Activated B cell treated with CpG ODN at 0.5 μM for 24 hours (primary cell): ENCODE measurements around the gene DCDC2. TPM values are rescaled to one million over a fixed set of nuclear protein-coding genes. Genes with fewer than 3 reads are reported as not detected.

Experiments used
- ATAC-seq: fragments of 200-7000 bp; cut with Tn5 transposase; one replicate; pipeline ENCODE4 v1.10.0; 2021; ENCODE audit warnings: low read depth, mild to moderate bottlenecking, moderate library complexity
- CTCF ChIA-PET: fragments of 350-600 bp; sonication (Branson Sonifier 250); formaldehyde crosslinking; loops from one replicate; lab custom pipeline; 2021; ENCODE audit warnings: antibody characterized with exemption; lab: Charles Lee
- POLR2A ChIA-PET: fragments of 350-600 bp; sonication (Branson Sonifier 250); formaldehyde crosslinking; loops from one replicate; lab custom pipeline; 2021; ENCODE audit warnings: antibody characterized with exemption; lab: Charles Lee
- DNase-seq: peaks from one replicate; pipeline ENCODE4 v3.0.0; 2022
- H3K27ac Mint-ChIP-seq: one replicate; pipeline ENCODE4 v1.8.0; 2020; ENCODE audit warnings: mixed read lengths
- H3K27me3 Mint-ChIP-seq: one replicate; pipeline ENCODE4 v1.8.0; 2021; ENCODE audit warnings: mixed read lengths
- H3K36me3 Mint-ChIP-seq: one replicate; pipeline ENCODE4 v1.8.0; 2021; ENCODE audit warnings: low read depth, mixed read lengths
- H3K4me1 Mint-ChIP-seq: one replicate; pipeline ENCODE4 v1.8.0; 2021; ENCODE audit warnings: mixed read lengths
- H3K4me3 Mint-ChIP-seq: one replicate; pipeline ENCODE4 v1.8.0; 2020; ENCODE audit warnings: mild to moderate bottlenecking, mixed read lengths
- H3K9me3 Mint-ChIP-seq: one replicate; pipeline ENCODE4 v1.8.0; 2020; ENCODE audit warnings: mixed read lengths
- CTCF ChIP-seq: fragments of 200-600 bp; IDR thresholded peaks from one replicate; pipeline ENCODE4 v1.8.0; 2022; ENCODE audit warnings: antibody characterized with exemption, mild to moderate bottlenecking
- intact Hi-C: fragments of 100-400 bp; cut with micrococcal nuclease; formaldehyde crosslinking; loops from one replicate; pipeline ENCODE4 v1.15.1; 2024
- total RNA-seq: library from RNA; stranded (reverse); gene quantifications from 2 replicates; pipeline ENCODE4 v1.2.3, GENCODE V29; 2022

DCDC2 gene
- total RNA-seq, 1 donor from 2014 or later, result not detected

- Mint-ChIP-seq H3K36me3 (no peaks in the 10 kb centered on the region), H3K4me1 (no peaks in the 10 kb centered on the region), H3K27me3 (peaks cover 8% of the 10 kb centered on the region), H3K9me3 (no peaks in the 10 kb centered on the region), H3K4me3 (no peak overlapping the region), H3K27ac (no peak overlapping the region)
- intact Hi-C loops, result no loop called here
- DNase-seq, result no peak
- ATAC-seq, result no peak
- no peak for TF ChIP-seq CTCF
- ChIA-PET POLR2A (no interaction called here), CTCF (no interaction called here)
These were observed 130.3 kb downstream of the DCDC2 start for GRCh38 chr6:24227556-24227955.

GRCh38 chr6:24226541-24226940, 131.3 kb downstream of the DCDC2 start:
- no peak for ATAC-seq
- POLR2A ChIA-PET, result no interaction called here

GRCh38 chr6:24225838-24226237, 132.0 kb downstream of the DCDC2 start:
- Mint-ChIP-seq H3K27ac (no peak overlapping the region), H3K9me3 (no peaks in the 10 kb centered on the region), H3K27me3 (peaks cover 12% of the 10 kb centered on the region), H3K4me1 (no peaks in the 10 kb centered on the region), H3K4me3 (no peak overlapping the region), H3K36me3 (no peaks in the 10 kb centered on the region)
- intact Hi-C loops, result no loop called here
- no peak for DNase-seq
- TF ChIP-seq CTCF, result no peak
- POLR2A ChIA-PET, result no interaction called here
- CTCF ChIA-PET, result no interaction called here
- no peak for ATAC-seq

More at GRCh38 chr6:24226541-24226940, 131.3 kb downstream of the DCDC2 start:
- H3K4me1 Mint-ChIP-seq, result no peaks in the 10 kb centered on the region
- H3K27ac Mint-ChIP-seq, result no peak overlapping the region
- H3K27me3 Mint-ChIP-seq, result peaks cover 8% of the 10 kb centered on the region
- no peak for DNase-seq
- no peaks in the 10 kb centered on the region for H3K9me3 Mint-ChIP-seq
- CTCF ChIA-PET, result no interaction called here
- TF ChIP-seq CTCF, result no peak
- H3K36me3 Mint-ChIP-seq, result no peaks in the 10 kb centered on the region
- no peak overlapping the region for H3K4me3 Mint-ChIP-seq
- intact Hi-C loops, result no loop called here

- H3K27ac Mint-ChIP-seq, result no peak overlapping the region
- H3K27me3 Mint-ChIP-seq, result peaks cover 4% of the 10 kb centered on the region
- no peaks in the 10 kb centered on the region for H3K9me3 Mint-ChIP-seq
- H3K4me3 Mint-ChIP-seq, result no peak overlapping the region
- POLR2A ChIA-PET, result no interaction called here
- no peak for DNase-seq
- intact Hi-C loops, result no loop called here
- TF ChIP-seq CTCF, result no peak
- CTCF ChIA-PET, result no interaction called here
- no peak for ATAC-seq
- H3K4me1 Mint-ChIP-seq, result no peaks in the 10 kb centered on the region
- H3K36me3 Mint-ChIP-seq, result no peaks in the 10 kb centered on the region
These were observed 134.5 kb downstream of the DCDC2 start for GRCh38 chr6:24223115-24223919.

GRCh38 chr6:24219670-24220069, 138.2 kb downstream of the DCDC2 start:
- Mint-ChIP-seq H3K9me3 (no peaks in the 10 kb centered on the region), H3K27me3 (peaks cover 4% of the 10 kb centered on the region), H3K36me3 (no peaks in the 10 kb centered on the region), H3K4me1 (no peaks in the 10 kb centered on the region), H3K4me3 (no peak overlapping the region), H3K27ac (no peak overlapping the region)
- DNase-seq (no peak), ATAC-seq (no peak)
- ChIA-PET POLR2A (no interaction called here), CTCF (no interaction called here)
- no peak for TF ChIP-seq CTCF
- intact Hi-C loops, result no loop called here
